ENCODE results near the gene LRRTM4. TPM values are rescaled to one million over a fixed set of nuclear protein-coding genes. Genes with fewer than 3 reads are reported as not detected.

Gene LRRTM4
- total RNA-seq, 1 donor from 2014 or later = not detected

DNA sequence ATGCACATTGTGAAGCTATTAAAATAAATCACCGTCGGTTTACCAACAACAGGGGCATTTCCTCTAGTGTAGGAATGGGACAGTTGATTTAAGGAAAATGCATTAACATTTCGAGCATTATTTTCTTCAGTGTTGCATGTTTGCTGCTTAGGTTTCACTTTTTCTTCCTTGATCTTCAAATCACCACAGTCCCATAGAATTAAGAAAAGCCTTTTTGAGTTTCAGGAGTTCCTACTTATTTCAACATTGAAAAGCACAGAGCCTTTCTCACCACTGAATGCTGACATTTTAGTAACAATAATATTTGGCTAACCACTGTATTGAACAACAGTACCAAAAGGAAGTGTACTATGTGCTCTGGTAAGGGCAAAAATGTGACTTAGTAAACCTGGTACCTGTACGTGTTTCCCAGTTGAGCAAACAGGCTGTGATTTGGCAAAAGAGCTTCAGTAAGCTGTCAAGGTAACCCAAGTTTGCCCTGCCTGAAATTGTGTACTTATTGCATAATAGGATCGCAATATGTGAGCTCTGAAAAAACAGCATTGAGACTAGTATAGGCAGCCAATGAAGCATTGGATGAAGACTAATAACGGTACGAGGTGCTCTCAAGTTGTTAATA, 2.2 kb downstream of the LRRTM4 start:
- TF ChIP-seq, protein P1, sequence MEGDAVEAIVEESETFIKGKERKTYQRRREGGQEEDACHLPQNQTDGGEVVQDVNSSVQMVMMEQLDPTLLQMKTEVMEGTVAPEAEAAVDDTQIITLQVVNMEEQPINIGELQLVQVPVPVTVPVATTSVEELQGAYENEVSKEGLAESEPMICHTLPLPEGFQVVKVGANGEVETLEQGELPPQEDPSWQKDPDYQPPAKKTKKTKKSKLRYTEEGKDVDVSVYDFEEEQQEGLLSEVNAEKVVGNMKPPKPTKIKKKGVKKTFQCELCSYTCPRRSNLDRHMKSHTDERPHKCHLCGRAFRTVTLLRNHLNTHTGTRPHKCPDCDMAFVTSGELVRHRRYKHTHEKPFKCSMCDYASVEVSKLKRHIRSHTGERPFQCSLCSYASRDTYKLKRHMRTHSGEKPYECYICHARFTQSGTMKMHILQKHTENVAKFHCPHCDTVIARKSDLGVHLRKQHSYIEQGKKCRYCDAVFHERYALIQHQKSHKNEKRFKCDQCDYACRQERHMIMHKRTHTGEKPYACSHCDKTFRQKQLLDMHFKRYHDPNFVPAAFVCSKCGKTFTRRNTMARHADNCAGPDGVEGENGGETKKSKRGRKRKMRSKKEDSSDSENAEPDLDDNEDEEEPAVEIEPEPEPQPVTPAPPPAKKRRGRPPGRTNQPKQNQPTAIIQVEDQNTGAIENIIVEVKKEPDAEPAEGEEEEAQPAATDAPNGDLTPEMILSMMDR (IDR thresholded peaks at IDR 0.05) = no peak
- Mint-ChIP-seq H3K4me3 (ENCODE audit: unreplicated experiment) (no peak overlapping the region), H3K9me3 (ENCODE audit: unreplicated experiment) (no peaks in the 10 kb centered on the region), H3K27ac (ENCODE audit: unreplicated experiment) (no peak overlapping the region), H3K27me3 (ENCODE audit: unreplicated experiment) (no peaks in the 10 kb centered on the region), H3K4me1 (ENCODE audit: unreplicated experiment) (no peaks in the 10 kb centered on the region), H3K36me3 (ENCODE audit: unreplicated experiment) (no peaks in the 10 kb centered on the region)
- DNase-seq (ENCODE audit: extremely low spot score, unreplicated experiment) = no peak

DNA sequence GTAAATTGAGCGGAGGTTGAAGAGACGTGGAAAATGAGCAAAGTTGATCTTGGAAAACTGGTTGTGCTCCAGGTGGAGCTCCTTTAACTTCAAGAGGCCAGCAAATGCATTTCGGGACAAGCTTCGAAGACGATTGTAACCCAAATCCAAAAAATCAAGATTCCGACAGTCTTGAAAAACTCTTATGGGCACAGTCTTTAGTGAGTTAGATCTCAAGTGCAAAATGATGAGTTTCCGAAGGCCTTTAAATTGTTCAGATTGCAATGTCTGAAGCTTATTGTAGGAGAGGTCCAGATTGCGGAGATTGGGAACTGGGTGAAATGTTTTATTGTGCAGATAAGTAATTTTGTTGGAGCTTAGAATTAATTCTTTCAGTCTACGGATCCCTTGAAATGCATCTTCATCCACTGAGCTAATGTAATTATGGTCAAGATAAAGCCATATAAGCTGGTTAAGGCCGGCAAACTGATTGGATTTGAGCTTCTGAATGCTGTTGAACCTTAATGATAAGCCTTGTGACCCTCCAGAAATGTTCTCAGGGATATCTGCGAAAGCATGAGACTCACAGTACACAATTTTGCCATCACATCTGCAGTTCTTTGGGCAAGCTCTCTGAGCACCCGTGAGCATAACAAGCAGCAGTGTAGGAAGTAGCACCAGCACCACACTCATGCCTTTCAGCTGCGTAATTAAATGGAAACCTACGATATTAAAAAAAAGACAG, 2.9 kb downstream of the LRRTM4 start:
- no peak for DNase-seq (ENCODE audit: extremely low spot score, unreplicated experiment)
- no peak overlapping the region for H3K27ac Mint-ChIP-seq (ENCODE audit: unreplicated experiment)
- no peaks in the 10 kb centered on the region for H3K36me3 Mint-ChIP-seq (ENCODE audit: unreplicated experiment)
- H3K27me3 Mint-ChIP-seq (ENCODE audit: unreplicated experiment) = no peaks in the 10 kb centered on the region
- H3K4me1 Mint-ChIP-seq (ENCODE audit: unreplicated experiment) = no peaks in the 10 kb centered on the region
- no peaks in the 10 kb centered on the region for H3K9me3 Mint-ChIP-seq (ENCODE audit: unreplicated experiment)
- no peak overlapping the region for H3K4me3 Mint-ChIP-seq (ENCODE audit: unreplicated experiment)
- TF ChIP-seq, protein P1 (IDR thresholded peaks at IDR 0.05) = no peak

DNA sequence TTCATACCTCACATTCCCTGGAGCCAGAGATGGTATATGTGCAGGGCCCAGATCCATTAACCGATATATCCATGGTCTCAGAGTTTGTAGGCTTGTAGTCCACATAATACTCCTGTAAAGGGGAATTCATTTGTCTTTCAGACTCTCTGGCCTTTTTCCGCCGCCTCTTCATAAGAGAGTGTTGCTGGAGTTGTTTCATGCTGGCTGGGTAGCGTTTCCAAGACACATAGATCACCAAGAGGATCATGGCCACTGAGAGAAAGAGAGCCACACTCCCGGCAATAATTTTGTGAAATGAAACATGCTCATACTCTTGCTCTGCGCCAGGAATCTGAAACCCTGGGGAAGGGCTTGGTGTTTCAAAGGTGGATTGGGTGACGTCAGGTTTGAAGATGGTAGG, 3.9 kb downstream of the LRRTM4 start:
- DNase-seq (ENCODE audit: extremely low spot score, unreplicated experiment) = no peak
- Mint-ChIP-seq H3K36me3 (ENCODE audit: unreplicated experiment) (no peaks in the 10 kb centered on the region), H3K27me3 (ENCODE audit: unreplicated experiment) (no peaks in the 10 kb centered on the region), H3K9me3 (ENCODE audit: unreplicated experiment) (no peaks in the 10 kb centered on the region), H3K27ac (ENCODE audit: unreplicated experiment) (no peak overlapping the region), H3K4me3 (ENCODE audit: unreplicated experiment) (no peak overlapping the region), H3K4me1 (ENCODE audit: unreplicated experiment) (no peaks in the 10 kb centered on the region)
- TF ChIP-seq, protein P1 (IDR thresholded peaks at IDR 0.05) = no peak

DNA sequence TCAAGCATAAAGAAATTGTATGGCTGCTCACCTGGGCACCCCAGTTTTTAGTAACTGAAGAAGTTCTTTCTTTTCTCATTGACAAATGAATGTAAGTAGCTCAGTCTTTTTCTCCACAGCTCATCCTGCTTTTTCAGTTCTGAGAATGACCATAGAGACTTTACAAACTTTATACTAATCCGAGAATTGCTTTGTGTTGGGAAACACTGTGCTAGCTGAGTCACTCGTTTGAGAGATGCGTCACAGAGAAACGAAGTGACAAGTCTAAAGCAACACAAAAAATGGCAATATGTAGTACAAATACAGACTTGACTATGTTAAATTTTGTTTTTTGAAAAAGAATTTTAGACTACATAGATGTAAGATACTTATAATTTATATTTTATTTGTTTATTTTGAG, 9.0 kb downstream of the LRRTM4 start:
- no peak overlapping the region for H3K4me3 Mint-ChIP-seq (ENCODE audit: unreplicated experiment)
- TF ChIP-seq, protein P1 (IDR thresholded peaks at IDR 0.05) = no peak
- H3K27me3 Mint-ChIP-seq (ENCODE audit: unreplicated experiment) = no peaks in the 10 kb centered on the region
- no peak overlapping the region for H3K27ac Mint-ChIP-seq (ENCODE audit: unreplicated experiment)
- H3K4me1 Mint-ChIP-seq (ENCODE audit: unreplicated experiment) = no peaks in the 10 kb centered on the region
- H3K9me3 Mint-ChIP-seq (ENCODE audit: unreplicated experiment) = no peaks in the 10 kb centered on the region
- no peak for DNase-seq (ENCODE audit: extremely low spot score, unreplicated experiment)
- H3K36me3 Mint-ChIP-seq (ENCODE audit: unreplicated experiment) = no peaks in the 10 kb centered on the region

DNA sequence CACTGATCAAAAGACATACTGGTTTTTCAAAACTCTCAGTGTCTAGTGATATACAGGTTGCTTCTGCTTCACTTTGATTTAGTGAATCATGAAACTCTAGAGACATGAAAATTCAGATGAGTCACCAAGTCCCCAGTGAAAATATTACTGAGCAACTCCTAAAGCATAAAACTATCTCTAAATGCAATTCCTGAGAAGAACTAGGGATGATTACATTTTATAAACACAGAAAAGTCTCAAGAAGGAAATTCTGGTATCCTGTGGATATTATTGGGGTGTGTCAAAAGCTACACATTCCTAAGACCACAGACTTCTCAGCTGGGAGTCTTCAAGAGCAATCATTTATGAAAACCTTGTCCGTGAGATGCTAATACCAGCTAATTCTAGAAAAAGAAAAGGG, 9.7 kb downstream of the LRRTM4 start:
- DNase-seq (ENCODE audit: extremely low spot score, unreplicated experiment) = no peak
- Mint-ChIP-seq H3K4me1 (ENCODE audit: unreplicated experiment) (no peaks in the 10 kb centered on the region), H3K36me3 (ENCODE audit: unreplicated experiment) (no peaks in the 10 kb centered on the region), H3K9me3 (ENCODE audit: unreplicated experiment) (no peaks in the 10 kb centered on the region), H3K4me3 (ENCODE audit: unreplicated experiment) (no peak overlapping the region), H3K27me3 (ENCODE audit: unreplicated experiment) (no peaks in the 10 kb centered on the region), H3K27ac (ENCODE audit: unreplicated experiment) (no peak overlapping the region)
- TF ChIP-seq, protein P1 (IDR thresholded peaks at IDR 0.05) = no peak

Data from osteocyte (in vitro differentiated cells).